ENCODE measurements around the gene CXCR2.
"Not testable (repeated sequence)": the region's sequence is repeated elsewhere in the genome, so short reads cannot be mapped to it uniquely, and the experiment has no call there.

DNA sequence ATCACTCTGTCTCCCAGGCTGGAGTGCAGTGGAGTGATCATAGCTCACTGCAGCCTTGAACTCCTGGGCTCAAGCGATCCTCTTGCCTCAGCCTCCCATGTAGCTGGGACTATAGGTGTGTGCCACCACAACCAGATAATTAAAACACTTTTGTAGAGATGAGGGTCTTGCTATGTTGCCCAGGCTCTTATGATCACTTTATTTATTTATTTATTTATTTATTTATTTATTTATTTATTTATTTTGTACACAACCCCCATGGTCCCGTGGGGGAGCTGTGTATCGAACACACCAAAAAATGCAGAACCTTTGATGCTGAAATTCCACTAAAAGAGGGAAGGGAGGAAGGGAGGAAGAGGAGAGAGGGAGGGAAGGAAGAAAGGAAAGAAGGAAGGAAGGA lies 45.9 kb downstream of the CXCR2 start:
- TF ChIP-seq POLR2A (IDR thresholded peaks at IDR 0.05): not testable (repeated sequence)
- TF ChIP-seq, protein P1, sequence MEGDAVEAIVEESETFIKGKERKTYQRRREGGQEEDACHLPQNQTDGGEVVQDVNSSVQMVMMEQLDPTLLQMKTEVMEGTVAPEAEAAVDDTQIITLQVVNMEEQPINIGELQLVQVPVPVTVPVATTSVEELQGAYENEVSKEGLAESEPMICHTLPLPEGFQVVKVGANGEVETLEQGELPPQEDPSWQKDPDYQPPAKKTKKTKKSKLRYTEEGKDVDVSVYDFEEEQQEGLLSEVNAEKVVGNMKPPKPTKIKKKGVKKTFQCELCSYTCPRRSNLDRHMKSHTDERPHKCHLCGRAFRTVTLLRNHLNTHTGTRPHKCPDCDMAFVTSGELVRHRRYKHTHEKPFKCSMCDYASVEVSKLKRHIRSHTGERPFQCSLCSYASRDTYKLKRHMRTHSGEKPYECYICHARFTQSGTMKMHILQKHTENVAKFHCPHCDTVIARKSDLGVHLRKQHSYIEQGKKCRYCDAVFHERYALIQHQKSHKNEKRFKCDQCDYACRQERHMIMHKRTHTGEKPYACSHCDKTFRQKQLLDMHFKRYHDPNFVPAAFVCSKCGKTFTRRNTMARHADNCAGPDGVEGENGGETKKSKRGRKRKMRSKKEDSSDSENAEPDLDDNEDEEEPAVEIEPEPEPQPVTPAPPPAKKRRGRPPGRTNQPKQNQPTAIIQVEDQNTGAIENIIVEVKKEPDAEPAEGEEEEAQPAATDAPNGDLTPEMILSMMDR (IDR thresholded peaks at IDR 0.05): not testable (repeated sequence)
